ENCODE measurements around the gene GPR137. TPM values are rescaled to one million over a fixed set of nuclear protein-coding genes. Genes with fewer than 3 reads are reported as not detected.
A peak's percentile ranks its signal among the peaks of the same experiment; 100 is the strongest.
"Not testable (repeated sequence)": the region's sequence is repeated elsewhere in the genome, so short reads cannot be mapped to it uniquely, and the experiment has no call there.

The GPR137 gene
- total RNA-seq, 1 experiment from 2014 or later: 16.1 TPM

- H3K27me3 ChIP-seq: no peaks in the 10 kb centered on the region
- no peak for DNase-seq
- H3K27ac ChIP-seq: no peak overlapping the region; the same call in 1 of the 2 replicates
- no peaks in the 10 kb centered on the region for H3K9me3 ChIP-seq (replicated peaks)
- peak overlapping the region; percentile 68 for H3K4me3 ChIP-seq
- H3K4me1 ChIP-seq: no peaks in the 10 kb centered on the region
- H3K36me3 ChIP-seq: peaks cover 2% of the 10 kb centered on the region; the same call in 1 of the 2 replicates
Observed at GRCh38 chr11:64318766-64319761, 33.4 kb downstream of the GPR137 start.

GRCh38 chr11:64320556-64320955 is 34.9 kb downstream of the GPR137 start:
- Histone ChIP-seq H3K9me3 (replicated peaks) (no peaks in the 10 kb centered on the region), H3K4me3 (no peak overlapping the region), H3K27ac (no peak overlapping the region), H3K27me3 (no peaks in the 10 kb centered on the region), H3K36me3 (no peaks in the 10 kb centered on the region), H3K4me1 (no peaks in the 10 kb centered on the region)
- DNase-seq: no peak

GRCh38 chr11:64321026-64321425 is 35.4 kb downstream of the GPR137 start:
- no peak for DNase-seq
- H3K9me3 ChIP-seq (replicated peaks): no peaks in the 10 kb centered on the region
- no peaks in the 10 kb centered on the region for H3K36me3 ChIP-seq
- H3K4me3 ChIP-seq: no peak overlapping the region
- no peak overlapping the region for H3K27ac ChIP-seq
- H3K27me3 ChIP-seq: no peaks in the 10 kb centered on the region
- no peaks in the 10 kb centered on the region for H3K4me1 ChIP-seq

GRCh38 chr11:64321533-64321932 is 35.9 kb downstream of the GPR137 start:
- Histone ChIP-seq H3K36me3 (no peaks in the 10 kb centered on the region), H3K9me3 (replicated peaks) (no peaks in the 10 kb centered on the region), H3K27ac (no peak overlapping the region), H3K27me3 (no peaks in the 10 kb centered on the region), H3K4me3 (no peak overlapping the region), H3K4me1 (no peaks in the 10 kb centered on the region)
- no peak for DNase-seq

GRCh38 chr11:64322925-64323260 is 37.2 kb downstream of the GPR137 start:
- H3K27ac ChIP-seq: no peak overlapping the region
- H3K36me3 ChIP-seq: no peaks in the 10 kb centered on the region
- H3K4me3 ChIP-seq: no peak overlapping the region
- no peaks in the 10 kb centered on the region for H3K4me1 ChIP-seq
- H3K27me3 ChIP-seq: no peaks in the 10 kb centered on the region
- H3K9me3 ChIP-seq (replicated peaks): no peaks in the 10 kb centered on the region
- no peak for DNase-seq

GRCh38 chr11:64323373-64323772 is 37.7 kb downstream of the GPR137 start:
- Histone ChIP-seq H3K27ac (no peak overlapping the region), H3K4me1 (no peaks in the 10 kb centered on the region), H3K4me3 (no peak overlapping the region), H3K36me3 (no peaks in the 10 kb centered on the region), H3K9me3 (replicated peaks) (no peaks in the 10 kb centered on the region), H3K27me3 (no peaks in the 10 kb centered on the region)
- DNase-seq: no peak

- H3K27me3 ChIP-seq; H3K27ac ChIP-seq; H3K4me1 ChIP-seq; DNase-seq; H3K36me3 ChIP-seq; H3K4me3 ChIP-seq; H3K9me3 ChIP-seq (replicated peaks): not testable (repeated sequence)
Observed at GRCh38 chr11:64323984-64324383, 38.3 kb downstream of the GPR137 start.

- no peaks in the 10 kb centered on the region for H3K4me1 ChIP-seq
- H3K27me3 ChIP-seq: no peaks in the 10 kb centered on the region
- no peak overlapping the region for H3K27ac ChIP-seq
- H3K9me3 ChIP-seq (replicated peaks): no peaks in the 10 kb centered on the region
- H3K36me3 ChIP-seq: no peaks in the 10 kb centered on the region
- H3K4me3 ChIP-seq: no peak overlapping the region
- no peak for DNase-seq
Observed at GRCh38 chr11:64324692-64325469, 39.2 kb downstream of the GPR137 start.

GRCh38 chr11:64327375-64327774 is 41.7 kb downstream of the GPR137 start:
- H3K27me3 ChIP-seq: no peaks in the 10 kb centered on the region
- no peak overlapping the region for H3K27ac ChIP-seq
- no peaks in the 10 kb centered on the region for H3K36me3 ChIP-seq
- H3K9me3 ChIP-seq (replicated peaks): no peaks in the 10 kb centered on the region
- no peak overlapping the region for H3K4me3 ChIP-seq
- peaks cover 7% of the 10 kb centered on the region for H3K4me1 ChIP-seq
- DNase-seq: no peak

GRCh38 chr11:64327993-64328392 is 42.3 kb downstream of the GPR137 start:
- no peaks in the 10 kb centered on the region for H3K27me3 ChIP-seq
- peaks cover 7% of the 10 kb centered on the region for H3K4me1 ChIP-seq
- no peak overlapping the region for H3K4me3 ChIP-seq
- H3K36me3 ChIP-seq: no peaks in the 10 kb centered on the region
- H3K27ac ChIP-seq: no peak overlapping the region
- no peak for DNase-seq
- no peaks in the 10 kb centered on the region for H3K9me3 ChIP-seq (replicated peaks)

- DNase-seq: no peak
- Histone ChIP-seq H3K4me1 (peaks cover 10% of the 10 kb centered on the region), H3K27ac (no peak overlapping the region)
Observed at GRCh38 chr11:64330888-64331287, 45.2 kb downstream of the GPR137 start.

GRCh38 chr11:64331569-64332371 is 46.1 kb downstream of the GPR137 start:
- H3K36me3 ChIP-seq: no peaks in the 10 kb centered on the region
- no peaks in the 10 kb centered on the region for H3K27me3 ChIP-seq
- peak; percentile 84 to 86 for DNase-seq
- H3K9me3 ChIP-seq (replicated peaks): no peaks in the 10 kb centered on the region
- H3K4me3 ChIP-seq: no peak overlapping the region
- H3K4me1 ChIP-seq: peaks cover 10% of the 10 kb centered on the region
- no peak overlapping the region for H3K27ac ChIP-seq

More at GRCh38 chr11:64330888-64331287, 45.2 kb downstream of the GPR137 start:
- Histone ChIP-seq H3K9me3 (replicated peaks) (no peaks in the 10 kb centered on the region), H3K27me3 (no peaks in the 10 kb centered on the region), H3K4me3 (no peak overlapping the region), H3K36me3 (no peaks in the 10 kb centered on the region)

GRCh38 chr11:64333556-64333955 is 47.9 kb downstream of the GPR137 start:
- no peak overlapping the region for H3K4me3 ChIP-seq

More at GRCh38 chr11:64333556-64333955, 47.9 kb downstream of the GPR137 start:
- H3K9me3 ChIP-seq (replicated peaks): no peaks in the 10 kb centered on the region
- no peak for DNase-seq
- H3K36me3 ChIP-seq: no peaks in the 10 kb centered on the region
- H3K27ac ChIP-seq: no peak overlapping the region
- H3K4me1 ChIP-seq: peaks cover 10% of the 10 kb centered on the region
- no peaks in the 10 kb centered on the region for H3K27me3 ChIP-seq
